ENCODE results near the gene TSPAN31. TPM values are rescaled to one million over a fixed set of nuclear protein-coding genes. Genes with fewer than 3 reads are reported as not detected.
"Not testable (repeated sequence)": the region's sequence is repeated elsewhere in the genome, so short reads cannot be mapped to it uniquely, and the experiment has no call there.

The TSPAN31 gene
- total and polyA plus RNA-seq, 9 of the 15 experiments (the other 6 are each of a cell fraction or from before 2014, with no cell fraction given), result 11.3 to 26.4 (median 14.3) TPM

DNA sequence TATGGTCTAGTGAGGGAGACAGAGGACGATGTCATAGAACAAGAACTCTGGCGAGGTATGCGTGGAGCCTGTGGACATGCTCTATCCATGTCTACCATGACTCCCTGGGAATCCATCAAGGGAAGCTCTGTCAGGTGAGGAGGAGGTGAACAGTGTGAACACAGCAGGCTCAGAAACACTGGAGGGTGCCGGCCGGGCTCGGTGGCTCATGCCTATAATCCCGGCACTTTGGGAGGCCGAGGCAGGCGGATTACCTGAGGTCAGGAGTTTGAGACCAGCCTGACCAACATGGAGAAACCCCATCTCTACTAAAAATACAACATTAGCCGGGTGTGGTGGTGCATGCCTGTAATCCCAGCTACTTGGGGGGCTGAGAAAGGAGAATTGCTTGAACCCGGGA lies 29.8 kb downstream of the TSPAN31 start:
- BruUV-seq (replicated peaks); FAIRE-seq; H3K4me2 ChIP-seq (ENCODE audit: insufficient read depth, low read length); CTCF ChIA-PET (ENCODE audit: low intra/inter-chr PET ratio); H3K27ac ChIP-seq (ENCODE audit: extremely low read depth, low read depth, low read length); H3K9ac ChIP-seq (ENCODE audit: insufficient read depth in 1 of 2, low read depth in 2 of 2, low read length in 2 of 2); DNase-seq (ENCODE audit: extremely low read depth in 1 of 4, low spot score in 3 of 4); ATAC-seq; intact Hi-C loops (cut with micrococcal nuclease); H3K9me3 ChIP-seq (replicated peaks; ENCODE audit: control insufficient read depth, insufficient read depth, low read depth, low read length); H2AFZ ChIP-seq (ENCODE audit: low read depth, low read length); H3K4me3 ChIP-seq; H3K9me1 ChIP-seq (ENCODE audit: control insufficient read depth, insufficient read depth, low read length); in situ Hi-C loops (cut with MboI); H4K20me1 ChIP-seq (replicated peaks; ENCODE audit: control insufficient read depth, insufficient read depth, low read length); H3K27me3 ChIP-seq (ENCODE audit: control insufficient read depth in 2 of 2, insufficient read depth in 2 of 2, low read length in 2 of 2): not testable (repeated sequence)
- peaks cover 27% of the 10 kb centered on the region for H3K79me2 ChIP-seq (ENCODE audit: control insufficient read depth, insufficient read depth, low read length)
- 92% methylated on average over 9 of the region's 11 CpGs for WGBS (ENCODE audit: insufficient coverage, low coverage, missing lambda C conversion rate)
- peaks cover 26% of the 10 kb centered on the region for H3K36me3 ChIP-seq (ENCODE audit: control insufficient read depth, insufficient read depth, low read length)
- POLR2A ChIA-PET, result interaction anchor here (0.6 kb wide), 1 partner anchor 191 kb away, joined by 3 read pairs; no protein-coding TSS in a partner anchor
- H3K4me1 ChIP-seq (replicated peaks in 1 of 2; ENCODE audit: control insufficient read depth in 2 of 2, insufficient read depth in 2 of 2, low read length in 2 of 2), result peaks cover 15 to 27% of the 10 kb centered on the region in 2 experiments

GRCh38 chr12:57775044-57775443 lies 30.2 kb downstream of the TSPAN31 start:
- no peaks in the 10 kb centered on the region for H3K9me3 ChIP-seq (replicated peaks; ENCODE audit: control insufficient read depth, insufficient read depth, low read depth, low read length)
- no peaks in the 10 kb centered on the region for H4K20me1 ChIP-seq (replicated peaks; ENCODE audit: control insufficient read depth, insufficient read depth, low read length)
- no peak overlapping the region for H3K4me3 ChIP-seq
- H3K79me2 ChIP-seq (ENCODE audit: control insufficient read depth, insufficient read depth, low read length), result peaks cover 27% of the 10 kb centered on the region
- no peaks in the 10 kb centered on the region for H3K27me3 ChIP-seq (ENCODE audit: control insufficient read depth in 2 of 2, insufficient read depth in 2 of 2, low read length in 2 of 2)
- intact Hi-C loops (cut with micrococcal nuclease) (no loop called here), in situ Hi-C loops (cut with MboI) (no loop called here)
- BruUV-seq (replicated peaks), result no TSS peak
- peaks cover 15 to 27% of the 10 kb centered on the region in 2 experiments for H3K4me1 ChIP-seq (replicated peaks in 1 of 2; ENCODE audit: control insufficient read depth in 2 of 2, insufficient read depth in 2 of 2, low read length in 2 of 2)
- FAIRE-seq (no peak), ATAC-seq (no peak), DNase-seq (ENCODE audit: extremely low read depth in 1 of 4, low spot score in 3 of 4) (no peak)
- H3K36me3 ChIP-seq (ENCODE audit: control insufficient read depth, insufficient read depth, low read length), result peaks cover 23% of the 10 kb centered on the region
- H3K9me1 ChIP-seq (ENCODE audit: control insufficient read depth, insufficient read depth, low read length), result no peaks in the 10 kb centered on the region
- H3K4me2 ChIP-seq (ENCODE audit: insufficient read depth, low read length), result no peak overlapping the region
- no peak overlapping the region for H2AFZ ChIP-seq (ENCODE audit: low read depth, low read length)
- ChIA-PET POLR2A (no interaction called here), CTCF (ENCODE audit: low intra/inter-chr PET ratio) (no interaction called here)
- no peak overlapping the region for H3K27ac ChIP-seq (ENCODE audit: extremely low read depth, low read depth, low read length)
- WGBS (ENCODE audit: insufficient coverage, low coverage, missing lambda C conversion rate), result 100% methylated on average over 1 of the region's 3 CpGs
- no peak overlapping the region for H3K9ac ChIP-seq (ENCODE audit: insufficient read depth in 1 of 2, low read depth in 2 of 2, low read length in 2 of 2)
- no peak for TF ChIP-seq NFRKB (IDR thresholded peaks at IDR 0.05; ENCODE audit: low read depth)
- TF ChIP-seq BHLHE40 (IDR thresholded peaks at IDR 0.05; ENCODE audit: low read length), result no peak
- no peak for TF ChIP-seq BRD9 (IDR thresholded peaks at IDR 0.05; ENCODE audit: low read depth, partially characterized antibody)
- TF ChIP-seq NRF1 (conservative IDR thresholded peaks at IDR 0.05 in 1 of 2, IDR thresholded peaks at IDR 0.05 in 1 of 2), result no peak
- TF ChIP-seq, protein P1, sequence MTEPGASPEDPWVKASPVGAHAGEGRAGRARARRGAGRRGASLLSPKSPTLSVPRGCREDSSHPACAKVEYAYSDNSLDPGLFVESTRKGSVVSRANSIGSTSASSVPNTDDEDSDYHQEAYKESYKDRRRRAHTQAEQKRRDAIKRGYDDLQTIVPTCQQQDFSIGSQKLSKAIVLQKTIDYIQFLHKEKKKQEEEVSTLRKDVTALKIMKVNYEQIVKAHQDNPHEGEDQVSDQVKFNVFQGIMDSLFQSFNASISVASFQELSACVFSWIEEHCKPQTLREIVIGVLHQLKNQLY (CRISPR knock-in tag; conservative IDR thresholded peaks at IDR 0.05), result no peak
- no peak for TF ChIP-seq FOXK1 (CRISPR knock-in tag; IDR thresholded peaks at IDR 0.05; ENCODE audit: borderline replicate concordance)
- TF ChIP-seq CHD4 (IDR thresholded peaks at IDR 0.05; ENCODE audit: insufficient read depth, insufficient replicate concordance, low read depth, low read length, poor library complexity, severe bottlenecking), result no peak
- no peak for TF ChIP-seq ZNF282 (CRISPR knock-in tag; IDR thresholded peaks at IDR 0.05)
- no peak for TF ChIP-seq CEBPZ (IDR thresholded peaks at IDR 0.05; ENCODE audit: borderline replicate concordance, low read depth, low read length)

All from K562 (cell line).